Esophagus muscularis mucosa (tissue), 4 donors: ENCODE measurements around the gene COQ2.

ENCODE experiments used
- EP300 ChIP-seq: sonication (generic); formaldehyde crosslinking; IDR thresholded peaks from one replicate; pipeline ENCODE4 v1.6.1; 2017; ENCODE audit warnings: antibody characterized with exemption
- POLR2A ChIP-seq: fragments of 450-650 bp; IDR thresholded peaks from one replicate; pipeline ENCODE4 v1.6.1; 2017; ENCODE audit warnings: antibody characterized with exemption, moderate library complexity, mild to moderate bottlenecking, low read depth
- TF ChIP-seq, protein P1 (sequence below), 3 experiments: fragments of 200-600 bp in 2 of 3; fragments of 450-650 bp in 1 of 3; sonication (generic) in 2 of 3; IDR thresholded peaks; one replicate each; pipeline ENCODE4 v1.5.1; 2017 to 2019; ENCODE audit warnings: antibody characterized with exemption in 3 of 3, mild to moderate bottlenecking in 2 of 3, moderate library complexity in 1 of 3

DNA sequence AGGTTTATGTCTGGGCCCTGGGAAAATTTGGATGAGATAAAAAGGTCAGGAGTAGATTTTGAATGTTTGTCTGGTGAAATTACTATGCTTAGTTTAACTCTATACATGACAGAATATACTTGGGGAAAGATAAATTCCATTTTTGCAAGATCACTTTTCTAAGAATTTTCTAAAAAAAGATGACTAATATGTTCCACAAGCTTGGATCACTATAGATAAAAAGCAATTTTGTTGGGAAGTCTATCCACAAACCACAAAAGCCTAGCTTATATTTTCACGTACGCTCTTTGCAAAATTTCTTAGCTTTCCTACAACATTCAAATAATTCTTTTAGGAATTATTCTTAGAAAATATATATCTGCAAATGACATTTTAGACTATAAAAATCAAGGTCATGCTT, 20.6 kb upstream of the COQ2 start:
- TF ChIP-seq, protein P1, sequence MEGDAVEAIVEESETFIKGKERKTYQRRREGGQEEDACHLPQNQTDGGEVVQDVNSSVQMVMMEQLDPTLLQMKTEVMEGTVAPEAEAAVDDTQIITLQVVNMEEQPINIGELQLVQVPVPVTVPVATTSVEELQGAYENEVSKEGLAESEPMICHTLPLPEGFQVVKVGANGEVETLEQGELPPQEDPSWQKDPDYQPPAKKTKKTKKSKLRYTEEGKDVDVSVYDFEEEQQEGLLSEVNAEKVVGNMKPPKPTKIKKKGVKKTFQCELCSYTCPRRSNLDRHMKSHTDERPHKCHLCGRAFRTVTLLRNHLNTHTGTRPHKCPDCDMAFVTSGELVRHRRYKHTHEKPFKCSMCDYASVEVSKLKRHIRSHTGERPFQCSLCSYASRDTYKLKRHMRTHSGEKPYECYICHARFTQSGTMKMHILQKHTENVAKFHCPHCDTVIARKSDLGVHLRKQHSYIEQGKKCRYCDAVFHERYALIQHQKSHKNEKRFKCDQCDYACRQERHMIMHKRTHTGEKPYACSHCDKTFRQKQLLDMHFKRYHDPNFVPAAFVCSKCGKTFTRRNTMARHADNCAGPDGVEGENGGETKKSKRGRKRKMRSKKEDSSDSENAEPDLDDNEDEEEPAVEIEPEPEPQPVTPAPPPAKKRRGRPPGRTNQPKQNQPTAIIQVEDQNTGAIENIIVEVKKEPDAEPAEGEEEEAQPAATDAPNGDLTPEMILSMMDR (IDR thresholded peaks at IDR 0.05) = no peak
- TF ChIP-seq POLR2A = no peak
- TF ChIP-seq EP300 = no peak
